IMR-90 (cell line): ENCODE measurements around the gene PRUNE2. TPM values are rescaled to one million over a fixed set of nuclear protein-coding genes. Genes with fewer than 3 reads are reported as not detected.
A peak's percentile ranks its signal among the peaks of the same experiment; 100 is the strongest.
"Not testable (repeated sequence)": the region's sequence is repeated elsewhere in the genome, so short reads cannot be mapped to it uniquely, and the experiment has no call there.

Experiments
- ATAC-seq: fragments of 200-7000 bp; cut with Tn5 transposase; 2 replicates; pipeline ENCODE4 v1.9.1; 2020; ENCODE audit warnings: low read depth, mild to moderate bottlenecking, moderate library complexity
- BruUV-seq: library from RNA; stranded (reverse); fragments of 400-500 nt; replicated peaks from 2 replicates; lab custom pipeline; 2021; lab: Mats Ljungman, UMichigan
- CTCF ChIA-PET: fragments of 300-600 bp; formaldehyde crosslinking; extraction: SDS; loops from one replicate; lab custom pipeline; 2021; ENCODE audit warnings: antibody characterized with exemption; lab: Yijun Ruan, JAX
- POLR2A ChIA-PET: fragments of 300-600 bp; sonication (Branson Sonifier 250); formaldehyde crosslinking; loops from one replicate; lab custom pipeline; 2022; ENCODE audit warnings: antibody characterized with exemption; ENCODE audit not compliant: unreplicated experiment; lab: Charles Lee
- DNase-seq: peaks from one replicate; pipeline ENCODE4 v3.0.0; 2013
- H2AFZ ChIP-seq: replicated peaks from 2 replicates; pipeline ENCODE3; 2013; ENCODE audit warnings: low read length, mild to moderate bottlenecking; ENCODE audit not compliant: poor library complexity
- H2AK5ac ChIP-seq: 2 replicates; pipeline ENCODE4 v1.6.1; 2013; ENCODE audit warnings: low read depth, low read length, inconsistent platforms
- H2AK9ac ChIP-seq: replicated peaks from 2 replicates; pipeline ENCODE3; 2013; ENCODE audit warnings: mild to moderate bottlenecking, low read depth, low read length, moderate library complexity; ENCODE audit not compliant: poor library complexity
- H2BK120ac ChIP-seq: 2 replicates; pipeline ENCODE4 v1.6.1; 2013; ENCODE audit warnings: low read depth, low read length, inconsistent platforms
- H2BK15ac ChIP-seq: 3 replicates; pipeline ENCODE4 v1.6.1; 2013; ENCODE audit warnings: low read depth, low read length, inconsistent platforms
- H2BK20ac ChIP-seq: 2 replicates; pipeline ENCODE4 v1.6.1; 2013; ENCODE audit warnings: low read depth, mild to moderate bottlenecking, inconsistent platforms, low read length, moderate library complexity
- H2BK5ac ChIP-seq: 2 replicates; pipeline ENCODE4 v1.6.1; 2013; ENCODE audit warnings: mild to moderate bottlenecking, low read depth, low read length, inconsistent platforms; ENCODE audit not compliant: poor library complexity, severe bottlenecking
- H3K14ac ChIP-seq: replicated peaks from 2 replicates; pipeline ENCODE4 v1.6.1; 2013; ENCODE audit warnings: low read depth, low read length, inconsistent platforms
- H3K18ac ChIP-seq: 2 replicates; pipeline ENCODE4 v1.6.1; 2013; ENCODE audit warnings: low read depth, low read length, control low read depth
- H3K23ac ChIP-seq: 2 replicates; pipeline ENCODE4 v1.6.1; 2013; ENCODE audit warnings: low read depth, low read length, inconsistent platforms
- H3K27ac ChIP-seq: 2 replicates; pipeline ENCODE4 v1.5.1; 2013; ENCODE audit warnings: mild to moderate bottlenecking, control low read depth, low read length; ENCODE audit not compliant: insufficient read depth
- H3K27me3 ChIP-seq: 2 replicates; pipeline ENCODE4 v1.6.1; 2013; ENCODE audit warnings: low read length; ENCODE audit not compliant: control insufficient read depth, insufficient read depth
- H3K36me3 ChIP-seq: 2 replicates; pipeline ENCODE4 v1.6.1; 2013; ENCODE audit warnings: low read length, mixed read lengths; ENCODE audit not compliant: control insufficient read depth, insufficient read depth
- H3K4ac ChIP-seq: 2 replicates; pipeline ENCODE4 v1.6.1; 2013; ENCODE audit warnings: low read depth, low read length, inconsistent platforms
- H3K4me1 ChIP-seq: 2 replicates; pipeline ENCODE4 v1.6.1; 2013; ENCODE audit warnings: low read length, mixed read lengths; ENCODE audit not compliant: control insufficient read depth, insufficient read depth
- H3K4me2 ChIP-seq: 2 replicates; pipeline ENCODE4 v1.6.1; 2013; ENCODE audit warnings: low read depth, mild to moderate bottlenecking, control low read depth, low read length, moderate library complexity
- H3K4me3 ChIP-seq: 2 replicates; pipeline ENCODE4 v1.5.1; 2013; ENCODE audit warnings: low read depth, mild to moderate bottlenecking, control low read depth, low read length, moderate library complexity; ENCODE audit not compliant: insufficient read depth
- H3K56ac ChIP-seq: 2 replicates; pipeline ENCODE4 v1.6.1; 2013; ENCODE audit warnings: low read length, inconsistent platforms; ENCODE audit not compliant: insufficient read depth; ENCODE audit errors: extremely low read depth
- H3K79me1 ChIP-seq, 2 experiments: 2 replicates each; pipeline ENCODE4 v1.6.1; 2013; ENCODE audit warnings: low read length in 2 of 2, inconsistent platforms in 1 of 2, low read depth in 1 of 2
- H3K9ac ChIP-seq: 2 replicates; pipeline ENCODE4 v1.6.1; 2013; ENCODE audit warnings: low read depth, low read length, control low read depth
- H3K9me1 ChIP-seq: 2 replicates; pipeline ENCODE4 v1.6.1; 2013; ENCODE audit warnings: low read length, inconsistent platforms; ENCODE audit not compliant: insufficient read depth
- H3K9me3 ChIP-seq: 2 replicates; pipeline ENCODE4 v1.6.1; 2013; ENCODE audit warnings: low read length; ENCODE audit not compliant: control insufficient read depth, insufficient read depth
- H4K20me1 ChIP-seq: 2 replicates; pipeline ENCODE4 v1.6.1; 2013; ENCODE audit warnings: low read length, inconsistent platforms; ENCODE audit not compliant: insufficient read depth
- H4K5ac ChIP-seq: 2 replicates; pipeline ENCODE4 v1.6.1; 2013; ENCODE audit warnings: mild to moderate bottlenecking, low read depth, low read length, control low read depth
- H4K8ac ChIP-seq, 2 experiments: 2 replicates each; pipeline ENCODE4 v1.6.1; 2013; ENCODE audit warnings: low read depth in 2 of 2, low read length in 2 of 2, control low read depth in 1 of 2, inconsistent platforms in 1 of 2
- H4K91ac ChIP-seq: 2 replicates; pipeline ENCODE4 v1.6.1; 2013; ENCODE audit warnings: low read depth, low read length, inconsistent platforms; ENCODE audit not compliant: insufficient read depth
- CTCF ChIP-seq: conservative IDR thresholded peaks from 2 replicates; pipeline ENCODE4 v1.5.1; 2012; ENCODE audit warnings: mild to moderate bottlenecking, low read depth, low read length, improper control_type of control experiment
- RAD21 ChIP-seq: IDR thresholded peaks from 2 replicates; pipeline ENCODE4 v1.6.1; 2012; ENCODE audit warnings: low read length, improper control_type of control experiment
- WGBS, 2 experiments: methylation state at CpG; one replicate each; pipeline versions ENCODE4 v1.1.5 to v1.1.7; 2013; ENCODE audit warnings: missing lambda C conversion rate in 2 of 2; ENCODE audit not compliant: insufficient read length in 1 of 2; ENCODE audit errors: extremely low coverage in 2 of 2; 5-methylcytosine and 5-hydroxymethylcytosine counted together
- dilution Hi-C: fragments of 300-500 bp; cut with HindIII; formaldehyde crosslinking; loops from one replicate; pipeline ENCODE4 v1.14.3; 2018; ENCODE audit warnings: low sequenced_read_pairs; ENCODE audit not compliant: unreplicated experiment
- in situ Hi-C: fragments of 300-500 bp; cut with MboI; formaldehyde crosslinking; loops from 3 replicates; pipeline ENCODE4 v1.14.3; 2019; ENCODE audit warnings: low sequenced_read_pairs, inconsistent platforms, mixed read lengths
- intact Hi-C: fragments of 100-400 bp; cut with micrococcal nuclease; formaldehyde crosslinking; loops from 2 replicates; pipeline ENCODE4 v1.10.0; 2022
- polyA plus RNA-seq, 3 experiments: library from polyadenylated mRNA; depleted of rRNA; stranded (reverse); fragments of >200 nt; gene quantifications; 2 replicates each; pipeline ENCODE4 v1.2.3, GENCODE V29; 2012; ENCODE audit warnings: low replicate concordance in 1 of 3
- total RNA-seq: library from RNA; depleted of rRNA; stranded (reverse); fragments of >200 nt; gene quantifications from 2 replicates; pipeline ENCODE4 v1.2.3, GENCODE V29; 2012

The PRUNE2 gene
- total and polyA plus RNA-seq, 2 of the 4 experiments (the other 2 are of a cell fraction) = 0.70 to 1.6 TPM

GRCh38 chr9:76665966-76666365 is 239.9 kb downstream of the PRUNE2 start:
- H3K36me3 ChIP-seq, dilution Hi-C loops, CTCF ChIA-PET, H3K4me3 ChIP-seq, H3K9me1 ChIP-seq, H4K8ac ChIP-seq, H2AFZ ChIP-seq, H3K4me2 ChIP-seq, H4K5ac ChIP-seq, H3K14ac ChIP-seq, H2BK15ac ChIP-seq, H3K27ac ChIP-seq, H3K23ac ChIP-seq, H3K56ac ChIP-seq, H4K20me1 ChIP-seq, H2AK9ac ChIP-seq, ATAC-seq, H3K27me3 ChIP-seq, H3K4me1 ChIP-seq, H2BK20ac ChIP-seq, H3K79me1 ChIP-seq, in situ Hi-C loops, POLR2A ChIA-PET, BruUV-seq, H3K9me3 ChIP-seq, H3K4ac ChIP-seq, DNase-seq, H4K91ac ChIP-seq, H2BK120ac ChIP-seq, H3K18ac ChIP-seq, H2BK5ac ChIP-seq, H2AK5ac ChIP-seq, H3K9ac ChIP-seq: not testable (repeated sequence)
- intact Hi-C loops = loop anchor here (2.0 kb wide), 1 partner anchor 39 kb away; no protein-coding TSS in a partner anchor
- TF ChIP-seq RAD21 (peak; percentile 25; the same call in 1 of the 2 replicates), CTCF (peak; percentile 23; the same call in 1 of the 2 replicates)
- WGBS, 2 experiments = no CpG with 5 or more reads among the region's 11 CpGs
